GM18907 (cell line): ENCODE data around the gene ODC1.
"Not testable (repeated sequence)": the region's sequence is repeated elsewhere in the genome, so short reads cannot be mapped to it uniquely, and the experiment has no call there.

Experiments used
- ATAC-seq: cut with Tn5 transposase; IDR thresholded peaks from one replicate; pipeline ENCODE4 v1.9.1; 2021; ENCODE audit warnings: mild to moderate bottlenecking, moderate library complexity; ENCODE audit not compliant: unreplicated experiment

Gene ODC1

DNA sequence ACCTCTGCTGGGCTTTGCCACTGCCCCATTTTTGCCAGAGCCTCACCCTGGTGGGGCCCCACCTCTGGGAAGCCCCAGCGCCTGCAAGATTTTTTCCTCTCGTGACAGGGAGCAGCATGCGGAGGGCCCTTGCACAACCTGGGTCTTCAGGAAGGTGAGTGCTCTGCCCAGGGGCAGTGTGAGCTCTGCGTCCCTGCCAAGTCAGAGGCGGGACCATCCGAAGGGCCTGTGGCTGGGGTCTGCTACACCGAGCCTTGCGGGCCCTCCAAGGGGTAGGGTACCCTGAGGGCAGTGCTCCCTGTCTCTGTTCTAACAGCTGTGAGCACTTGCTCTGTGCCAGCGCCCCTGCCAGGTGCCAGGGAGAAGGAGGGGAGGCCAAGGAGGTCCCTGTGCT is 5.8 kb upstream of the ODC1 start:
- no peak for ATAC-seq

- no peak for ATAC-seq
Observed at GRCh38 chr2:10452956-10453904, 5.1 kb upstream of the ODC1 start.

GRCh38 chr2:10452312-10452711 is 4.2 kb upstream of the ODC1 start:
- no peak for ATAC-seq

GRCh38 chr2:10451819-10452218 is 3.7 kb upstream of the ODC1 start:
- ATAC-seq, result no peak

DNA sequence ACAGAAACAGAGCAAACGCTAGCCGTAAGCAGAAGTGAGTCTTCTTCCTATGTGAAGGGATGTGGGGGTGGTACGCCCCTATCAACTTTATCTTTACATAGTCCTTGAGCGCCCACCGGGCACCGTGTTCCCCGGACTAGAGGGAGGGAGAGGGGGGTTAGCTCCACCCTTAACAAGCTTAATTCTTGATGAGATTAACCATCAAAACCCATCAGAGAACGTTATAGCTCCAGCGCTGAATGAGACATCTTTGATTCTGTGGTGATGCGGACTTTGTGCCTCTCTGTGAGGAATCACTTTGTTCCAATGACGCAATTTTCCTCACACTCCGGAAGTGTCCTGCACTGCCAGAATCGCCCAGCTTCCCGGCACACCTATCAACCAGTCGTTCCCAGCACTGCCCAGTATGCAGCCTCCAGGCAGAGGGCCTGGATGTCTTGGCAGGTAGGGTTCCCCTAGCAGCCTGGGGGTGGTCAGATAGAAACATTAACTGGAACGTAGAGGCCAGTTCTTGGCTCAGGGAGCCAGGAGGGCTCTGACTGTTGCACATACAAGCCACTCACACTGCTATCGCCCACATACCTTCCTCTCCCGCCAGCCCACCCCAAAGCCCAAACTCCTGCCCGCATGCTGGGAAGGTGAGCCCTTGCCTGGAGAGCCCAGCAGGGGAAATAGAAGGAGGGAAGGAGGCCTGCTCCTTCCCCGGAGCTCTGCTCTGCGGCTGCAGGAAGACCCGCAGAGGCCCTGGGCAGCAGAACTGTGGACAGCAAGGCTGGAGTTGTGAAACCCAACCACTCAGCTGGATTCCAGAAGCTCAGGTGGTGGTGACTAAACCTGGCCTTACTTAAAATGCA is 1.9 kb upstream of the ODC1 start:
- ATAC-seq, result no peak

DNA sequence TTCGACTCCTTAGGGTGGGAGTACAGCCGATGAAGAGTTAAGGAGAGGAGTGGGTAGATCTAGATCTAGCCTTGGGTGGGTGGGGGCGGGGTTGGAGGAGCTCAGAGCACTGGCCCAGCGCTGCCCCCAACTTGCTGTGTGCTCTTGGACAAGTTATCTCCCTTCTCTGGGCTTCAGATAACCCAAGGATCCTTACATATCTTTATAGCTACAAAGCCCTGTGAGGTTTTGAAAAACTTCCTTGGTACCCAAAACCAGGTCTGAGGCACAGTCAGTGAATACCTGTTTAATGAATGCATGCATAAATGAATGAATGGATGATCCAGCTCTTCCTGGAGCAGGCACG is 1.3 kb upstream of the ODC1 start:
- ATAC-seq, result no peak

DNA sequence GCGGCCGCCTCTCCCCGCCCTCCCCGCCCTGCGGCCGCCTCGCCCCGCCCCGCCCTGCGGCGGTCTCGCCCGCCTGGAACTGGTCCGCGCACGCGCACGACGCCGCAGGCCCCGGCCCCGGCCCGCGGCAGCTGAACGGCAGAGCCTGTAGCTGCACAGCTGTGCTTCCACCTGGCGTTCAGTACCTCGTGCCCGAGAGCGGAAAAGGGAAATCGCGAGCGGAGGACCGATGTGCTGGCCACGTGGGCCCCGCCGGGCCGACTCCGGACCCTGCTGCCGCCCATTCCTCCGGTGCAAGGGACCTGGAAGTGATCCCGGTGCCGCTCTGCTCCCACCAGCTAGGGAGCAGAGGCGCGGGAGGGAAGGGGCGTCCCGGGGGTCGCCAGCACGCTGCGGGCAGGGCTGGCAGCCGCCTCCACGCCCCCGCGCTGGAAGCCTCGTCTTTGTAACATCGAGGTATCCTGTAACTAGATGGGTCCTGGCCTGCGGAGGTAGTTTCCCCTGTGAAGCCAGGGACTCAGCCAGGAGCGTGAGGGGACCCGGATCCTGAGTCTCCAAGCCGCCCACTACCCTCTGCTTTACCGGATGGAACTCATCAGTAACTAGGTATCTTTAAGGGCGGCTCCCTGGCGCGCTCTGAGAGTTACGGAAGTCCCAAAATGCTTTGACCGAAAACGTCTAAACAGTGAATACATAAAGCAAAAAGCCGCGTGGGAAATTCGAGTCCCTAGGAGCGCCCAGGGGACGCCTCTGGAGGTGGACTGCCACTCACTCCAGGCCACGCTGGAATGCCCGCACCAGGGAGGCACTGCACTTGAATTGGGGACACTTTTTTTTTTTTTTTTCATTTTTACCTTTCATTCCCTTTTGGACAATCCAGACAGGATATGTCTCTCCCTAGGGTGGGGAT is 704 bp upstream of the ODC1 start:
- ATAC-seq, result peak; percentile 71

- ATAC-seq, result peak; percentile 32
Observed at GRCh38 chr2:10447300-10447894, 730 bp downstream of the ODC1 start.

DNA sequence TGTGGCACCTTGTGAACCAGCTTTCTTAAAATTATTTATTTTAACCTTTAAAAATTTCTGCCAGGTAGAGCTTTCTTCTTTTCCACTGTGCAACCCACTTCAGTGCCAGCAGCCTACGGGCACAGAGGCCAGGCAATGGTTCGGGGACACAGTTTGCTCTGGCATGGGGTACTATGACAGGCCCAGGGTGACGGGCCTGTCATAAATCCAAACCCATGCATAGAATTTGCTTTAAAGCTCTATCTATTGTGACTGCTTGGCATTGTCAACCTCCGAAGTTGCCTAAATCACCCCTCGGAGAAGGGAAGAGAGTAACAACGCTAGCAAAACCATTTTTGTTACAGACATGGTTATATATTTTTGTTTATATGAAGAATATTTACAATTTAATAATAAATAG is 1.5 kb downstream of the ODC1 start:
- ATAC-seq, result no peak

DNA sequence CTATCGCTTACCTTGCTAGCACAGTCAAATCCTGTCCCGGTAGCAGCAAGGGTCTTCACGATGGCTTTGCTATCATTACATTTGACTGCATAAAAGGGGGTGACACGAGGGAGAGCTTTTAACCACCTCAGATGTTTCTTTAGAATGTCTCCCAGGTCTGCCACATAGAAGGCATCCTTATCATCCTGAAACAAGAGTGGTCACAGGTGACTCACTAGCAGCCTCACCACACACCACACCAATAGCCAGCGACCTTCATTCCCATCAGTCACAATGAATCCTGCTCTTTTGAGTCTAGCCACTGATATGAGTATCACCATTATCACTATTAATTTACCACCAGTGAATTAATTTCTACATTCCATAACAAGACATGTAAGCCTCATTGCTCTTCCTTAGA is 3.7 kb downstream of the ODC1 start:
- peak; percentile 13 for ATAC-seq

DNA sequence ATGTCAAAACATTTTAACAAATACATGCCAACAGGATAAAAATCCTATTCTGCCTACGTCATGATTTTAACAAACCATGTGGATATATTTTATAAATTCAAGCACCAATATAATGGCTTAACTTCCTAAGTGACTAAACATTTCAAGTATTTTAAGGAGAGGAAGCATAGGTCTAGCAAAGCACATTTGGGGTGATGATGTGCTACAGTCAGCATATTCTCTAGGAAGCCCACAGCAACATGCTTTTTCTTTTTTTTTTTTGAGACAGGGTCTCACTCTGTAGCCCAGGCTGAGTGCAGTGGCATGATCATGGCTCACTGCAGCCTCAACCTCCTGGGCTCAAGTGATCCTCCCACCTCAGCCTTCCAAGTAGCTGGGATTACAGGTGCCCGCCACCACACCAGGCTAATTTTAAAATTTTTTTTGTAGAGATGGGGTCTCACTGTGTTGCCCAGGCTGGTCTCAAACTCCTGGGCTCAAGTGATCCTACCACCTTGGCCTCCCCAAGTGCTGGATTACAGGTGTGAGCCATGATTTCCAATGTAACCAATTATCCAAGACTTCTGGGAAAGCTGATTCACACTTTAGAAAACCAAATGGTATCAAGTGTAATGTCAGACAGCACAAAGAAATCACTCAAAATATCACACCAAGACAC is 5.5 kb downstream of the ODC1 start:
- not testable (repeated sequence) for ATAC-seq

GRCh38 chr2:10441948-10442347 is 6.2 kb downstream of the ODC1 start:
- no peak for ATAC-seq

DNA sequence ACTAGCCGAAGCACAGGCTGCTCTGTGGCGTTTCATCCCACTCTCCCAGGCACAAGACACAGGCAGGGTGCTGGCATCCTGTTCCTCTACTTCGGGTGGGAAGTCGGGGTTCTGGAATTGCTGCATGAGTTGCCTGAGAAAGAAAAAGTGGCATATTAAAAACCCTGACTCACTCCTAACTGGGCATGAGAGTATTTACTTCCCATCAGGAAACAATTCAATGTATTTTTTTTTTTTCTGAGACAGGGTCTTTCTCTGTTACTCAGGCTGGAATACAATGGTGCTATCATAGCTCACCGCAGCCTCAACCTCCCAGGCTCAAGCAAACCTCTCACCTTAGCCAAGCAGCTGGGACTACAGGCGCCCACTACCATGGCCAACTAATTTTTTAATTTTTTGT is 7.4 kb downstream of the ODC1 start:
- no peak for ATAC-seq

DNA sequence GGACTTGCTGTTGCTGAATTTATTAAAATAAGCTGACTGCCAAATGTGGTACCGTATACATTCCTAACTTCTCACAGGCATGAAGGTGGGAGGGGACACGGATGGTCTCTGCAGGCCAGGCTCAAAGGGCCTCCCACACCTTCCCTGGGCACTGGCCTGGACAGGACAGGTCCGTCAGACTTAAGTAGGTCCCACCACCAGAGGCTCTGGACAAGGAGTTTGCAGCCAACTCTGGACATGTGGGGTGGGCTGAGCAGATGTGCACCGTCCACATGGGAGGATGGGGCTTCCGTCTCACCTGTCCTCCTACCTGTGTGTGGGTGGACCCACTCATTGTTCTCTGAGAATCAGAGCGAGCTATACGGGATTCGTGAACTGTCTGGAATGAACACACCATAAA is 8.2 kb downstream of the ODC1 start:
- ATAC-seq, result no peak

GRCh38 chr2:10439185-10439879 is 8.8 kb downstream of the ODC1 start:
- ATAC-seq, result no peak

GRCh38 chr2:10438688-10439087 is 9.4 kb downstream of the ODC1 start:
- ATAC-seq, result no peak

DNA sequence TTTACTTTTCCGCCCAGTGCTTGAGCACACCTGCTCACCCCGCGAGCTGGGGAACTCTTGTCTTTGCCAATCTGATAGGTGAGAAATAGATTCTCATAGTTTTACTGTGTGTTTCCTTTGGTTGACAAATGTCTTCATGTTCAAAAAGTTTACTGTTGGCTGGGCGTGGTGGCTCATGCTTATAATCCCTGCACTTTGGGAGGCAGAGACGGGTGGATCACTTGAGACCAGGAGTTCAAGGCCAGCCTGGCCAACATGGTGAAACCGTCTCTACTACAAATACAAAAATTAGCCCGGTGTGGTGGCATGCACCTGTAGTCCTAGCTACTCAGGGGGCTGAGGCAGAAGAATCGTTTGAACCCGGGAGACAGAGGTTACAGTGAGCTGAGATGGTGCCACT is 10.3 kb downstream of the ODC1 start:
- ATAC-seq, result no peak

DNA sequence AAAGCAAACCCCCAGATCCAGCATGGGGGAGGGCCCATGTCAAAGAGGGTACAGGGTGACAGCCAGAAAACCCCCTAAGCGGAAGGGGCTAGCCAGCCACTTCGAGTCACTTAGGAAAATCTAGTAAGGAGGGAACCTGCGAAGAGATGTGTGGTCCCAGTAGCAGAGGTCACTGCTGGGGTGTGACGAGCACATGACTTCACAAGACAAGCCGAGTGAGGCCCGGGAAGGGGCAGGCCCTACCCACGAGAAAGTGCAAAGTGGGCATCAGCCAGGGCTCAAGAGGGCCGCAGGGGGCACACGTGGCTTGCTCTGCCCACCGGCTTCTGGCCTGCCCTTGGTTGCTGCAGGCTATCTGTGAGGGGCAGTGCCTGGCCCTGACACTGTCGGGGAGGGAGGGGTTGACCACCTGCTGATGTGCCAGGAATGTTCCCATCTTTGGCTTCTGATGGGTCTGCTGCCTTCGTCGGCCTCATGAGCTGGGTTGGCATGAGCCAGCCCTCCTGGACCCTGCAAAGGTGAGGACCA is 11.5 kb downstream of the ODC1 start:
- no peak for ATAC-seq

- ATAC-seq, result no peak
Observed at GRCh38 chr2:10435820-10436204, 12.3 kb downstream of the ODC1 start.
